AG08396 (cell line): ENCODE data around the gene FMO2.

Source experiments
- DNase-seq: peaks from one replicate; pipeline ENCODE4 v3.0.0; 2012; ENCODE audit warnings: low spot score, mixed read lengths

FMO2 gene

DNA sequence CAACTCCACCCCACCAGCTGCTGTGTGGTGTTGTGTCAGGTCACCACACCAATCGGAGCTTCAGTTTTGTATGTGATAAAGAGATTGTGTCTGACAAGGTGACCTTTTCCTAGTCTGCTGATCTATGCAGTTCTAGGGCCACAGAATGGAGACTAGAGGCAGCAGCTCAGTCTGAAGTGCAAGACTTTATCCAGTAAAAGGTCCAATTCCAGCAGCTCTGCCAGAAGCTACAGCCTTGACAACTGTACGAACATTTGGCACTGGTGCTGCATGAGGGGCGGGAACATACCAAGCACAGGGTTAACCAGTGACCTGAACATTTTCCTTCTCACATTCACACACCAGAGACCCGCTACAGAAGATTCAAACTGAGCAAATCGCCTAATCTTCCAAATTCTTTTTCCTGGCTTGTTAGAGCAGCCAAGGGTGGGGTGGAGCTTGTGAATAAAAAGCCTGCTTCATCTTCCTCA lies 72.5 kb downstream of the FMO2 start:
- no peak for DNase-seq

GRCh38 chr1:171258429-171258828 lies 73.3 kb downstream of the FMO2 start:
- no peak for DNase-seq

GRCh38 chr1:171258943-171259342 lies 73.8 kb downstream of the FMO2 start:
- no peak for DNase-seq
